Tibial nerve (tissue), 4 donors: ENCODE results near the gene LST1. TPM values are rescaled to one million over a fixed set of nuclear protein-coding genes. Genes with fewer than 3 reads are reported as not detected.

ENCODE experiments used
- DNase-seq, 2 donors: peaks; one replicate each; pipeline ENCODE4 v3.0.0-alpha.2; 2019; ENCODE audit warnings: low spot score in 2 of 2
- H3K27ac ChIP-seq, 4 donors: fragments of 200-600 bp; sonication (generic) in 3 of 4; one replicate each; pipeline ENCODE4 v1.5.1; 2017 to 2019; ENCODE audit warnings: mild to moderate bottlenecking in 1 of 4
- H3K27me3 ChIP-seq, 2 donors: fragments of 200-600 bp; sonication (generic) in 1 of 2; one replicate each; pipeline versions ENCODE4 v1.5.1 to v1.6.0; 2017 to 2019
- H3K36me3 ChIP-seq, 3 donors: fragments of 200-600 bp; sonication (generic); one replicate each; pipeline ENCODE4 v1.5.1; 2018 to 2019
- H3K4me1 ChIP-seq, 4 donors: fragments of 200-600 bp; sonication (generic) in 3 of 4; one replicate each; pipeline ENCODE4 v1.5.1; 2017 to 2019
- H3K4me3 ChIP-seq, 4 donors: fragments of 200-600 bp; sonication (generic) in 3 of 4; one replicate each; pipeline ENCODE4 v1.5.1; 2017 to 2019; ENCODE audit warnings: mild to moderate bottlenecking in 1 of 4, moderate library complexity in 1 of 4
- H3K9me3 ChIP-seq, 4 donors: fragments of 200-600 bp; sonication (generic) in 3 of 4; one replicate each; pipeline ENCODE4 v1.5.1; 2017 to 2019
- CTCF ChIP-seq, 5 experiments: fragments of 200-600 bp in 3 of 5; fragments of 450-650 bp in 2 of 5; sonication (generic) in 3 of 5; IDR thresholded peaks; one replicate each; pipeline ENCODE4 v1.5.1; 2016 to 2019; ENCODE audit warnings: antibody characterized with exemption in 5 of 5, mild to moderate bottlenecking in 3 of 5, moderate library complexity in 2 of 5
- EP300 ChIP-seq, 2 donors: sonication (generic); formaldehyde crosslinking; IDR thresholded peaks; one replicate each; pipeline ENCODE4 v1.6.1; 2017; ENCODE audit warnings: antibody characterized with exemption in 2 of 2, mild to moderate bottlenecking in 1 of 2
- POLR2A ChIP-seq, 2 donors: fragments of 450-650 bp; IDR thresholded peaks; one replicate each; pipeline ENCODE4 v1.6.1; 2017; ENCODE audit warnings: antibody characterized with exemption in 2 of 2, mild to moderate bottlenecking in 2 of 2, moderate library complexity in 2 of 2
- WGBS, 2 donors: methylation state at CpG; one replicate each; pipeline ENCODE4 v1.1.5; 2018; 5-methylcytosine and 5-hydroxymethylcytosine counted together
- small RNA-seq: library from RNA; depleted of rRNA; stranded (forward); fragments of <200 nt; gene quantifications from one replicate; pipeline ENCODE3, GENCODE V24; 2016
- total RNA-seq, 4 donors: library from RNA; depleted of rRNA; stranded (reverse); fragments of >200 nt; gene quantifications; one replicate each; pipeline ENCODE4 v1.1.0, GENCODE V29; 2016

The LST1 gene
- total RNA-seq, 4 donors from 2014 or later, result 15.7 to 86.5 (median 20.8) TPM

- Histone ChIP-seq H3K4me1 (peaks cover 0 to 18% (median 0%) of the 10 kb centered on the region in 4 donors), H3K27me3 (no peaks in the 10 kb centered on the region), H3K9me3 (no peaks in the 10 kb centered on the region), H3K36me3 (peaks cover 0 to 100% (median 49%) of the 10 kb centered on the region in 3 donors), H3K27ac (no peak overlapping the region), H3K4me3 (no peak overlapping the region)
- WGBS, 2 donors, result 70 to 76% methylated on average over 7 of the region's 7 CpGs
- TF ChIP-seq CTCF (IDR thresholded peaks at IDR 0.05), result no peak
- no peak for TF ChIP-seq POLR2A (IDR thresholded peaks at IDR 0.05)
- no peak for TF ChIP-seq EP300 (IDR thresholded peaks at IDR 0.05)
- DNase-seq, result no peak
These were observed 47.4 kb downstream of the LST1 start for GRCh38 chr6:31633447-31633846.

GRCh38 chr6:31634131-31634530 lies 48.1 kb downstream of the LST1 start:
- Histone ChIP-seq H3K4me1 (peaks cover 0 to 18% (median 0%) of the 10 kb centered on the region in 4 donors), H3K27ac (no peak overlapping the region), H3K9me3 (no peaks in the 10 kb centered on the region), H3K36me3 (peaks cover 0 to 100% (median 43%) of the 10 kb centered on the region in 3 donors), H3K27me3 (no peaks in the 10 kb centered on the region), H3K4me3 (no peak overlapping the region)
- 55 to 78% methylated on average over 3 of the region's 3 CpGs for WGBS, 2 donors
- DNase-seq, result no peak
- no peak for TF ChIP-seq CTCF (IDR thresholded peaks at IDR 0.05)
- TF ChIP-seq POLR2A (IDR thresholded peaks at IDR 0.05), result no peak
- no peak for TF ChIP-seq EP300 (IDR thresholded peaks at IDR 0.05)

GRCh38 chr6:31634969-31635575 lies 49.0 kb downstream of the LST1 start:
- DNase-seq, result no peak
- Histone ChIP-seq H3K4me3 (no peak overlapping the region), H3K27me3 (no peaks in the 10 kb centered on the region), H3K4me1 (peaks cover 0 to 18% (median 0%) of the 10 kb centered on the region in 4 donors), H3K36me3 (peaks cover 2 to 100% (median 50%) of the 10 kb centered on the region in 3 donors), H3K27ac (no peak overlapping the region), H3K9me3 (no peaks in the 10 kb centered on the region)
- 74 to 79% methylated on average over 11 of the region's 11 CpGs for WGBS, 2 donors
- TF ChIP-seq CTCF (IDR thresholded peaks at IDR 0.05) (no peak), EP300 (IDR thresholded peaks at IDR 0.05) (no peak), POLR2A (IDR thresholded peaks at IDR 0.05) (no peak)

GRCh38 chr6:31636698-31637596 lies 50.9 kb downstream of the LST1 start:
- H3K27ac ChIP-seq, result no peak overlapping the region
- WGBS, 2 donors, result 74 to 76% methylated on average over 26 to 27 of the region's 27 CpGs
- no peaks in the 10 kb centered on the region for H3K9me3 ChIP-seq
- H3K36me3 ChIP-seq, result peaks cover 6 to 100% (median 61%) of the 10 kb centered on the region in 3 donors
- no peak overlapping the region for H3K4me3 ChIP-seq
- TF ChIP-seq EP300 (IDR thresholded peaks at IDR 0.05) (no peak), POLR2A (IDR thresholded peaks at IDR 0.05) (no peak), CTCF (IDR thresholded peaks at IDR 0.05) (no peak)
- H3K4me1 ChIP-seq, result peaks cover 0 to 18% (median 0%) of the 10 kb centered on the region in 4 donors
- DNase-seq, result no peak
- no peaks in the 10 kb centered on the region for H3K27me3 ChIP-seq

Small RNAs within 50 kb of the gene (small RNA-seq; reads per million reads assigned to genes)
- gene MIR6832, result not detected
- gene SNORA38, result 5.1 reads per million, percentile 84 among the genes with 10 or more reads in this experiment
- 426 reads per million, percentile 97 among the genes with 10 or more reads in this experiment for gene SNORD117
- not detected for gene SNORD84
- not detected for gene UQCRHP1

Other genes with a start within 250 kb of the LST1 start
- gene HLA-B, start 229.1 kb upstream of the LST1 start, total RNA-seq, result 100 to 1,000 TPM; 570 to 933 (median 787) TPM
- gene MICA, start 182.7 kb upstream of the LST1 start, total RNA-seq, result 10 to 100 TPM; 15.9 to 28.3 (median 23.7) TPM
- gene MICB, start 88.1 kb upstream of the LST1 start, total RNA-seq, result 1 to 10 TPM; 1.0 to 8.0 (median 4.1) TPM
- gene MCCD1, start 57.3 kb upstream of the LST1 start, total RNA-seq, result not detected
- gene DDX39B, start 44.3 kb upstream of the LST1 start, total RNA-seq, result 100 to 1,000 TPM; 306 to 436 (median 358) TPM
- gene ATP6V1G2, start 39.7 kb upstream of the LST1 start, total RNA-seq, result 1 to 10 TPM in 3 of 4 donors, under 1 TPM in 1; 0.60 to 3.8 (median 2.2) TPM
- 10 to 100 TPM; 26.2 to 30.2 (median 27.7) TPM for gene NFKBIL1, start 38.7 kb upstream of the LST1 start, total RNA-seq
- gene LTA, start 14.0 kb upstream of the LST1 start, total RNA-seq, result not detected
- gene TNF, start 10.7 kb upstream of the LST1 start, total RNA-seq, result not detected
- gene LTB, start 3.9 kb upstream of the LST1 start, total RNA-seq, result not detected
- gene NCR3, start 6.7 kb downstream of the LST1 start, total RNA-seq, result not detected
- gene AIF1, start 29.0 kb downstream of the LST1 start, total RNA-seq, result 10 to 100 TPM; 27.1 to 66.3 (median 50.4) TPM
- 100 to 1,000 TPM in 2 of 4 donors, 10 to 100 TPM in 2; 71.4 to 113 (median 88.0) TPM for gene PRRC2A, start 34.4 kb downstream of the LST1 start, total RNA-seq
- 100 to 1,000 TPM; 189 to 228 (median 210) TPM for gene BAG6, start 66.4 kb downstream of the LST1 start, total RNA-seq
- gene APOM, start 69.6 kb downstream of the LST1 start, total RNA-seq, result 1 to 10 TPM in 1 of 4 donors, under 1 TPM in 2, not detected in 1; 0.63 to 2.0 (median 0.90) TPM
- gene C6orf47, start 74.5 kb downstream of the LST1 start, total RNA-seq, result 10 to 100 TPM; 13.8 to 23.3 (median 20.5) TPM
- 10 to 100 TPM; 18.8 to 30.0 (median 26.5) TPM for gene GPANK1, start 78.7 kb downstream of the LST1 start, total RNA-seq
- gene CSNK2B, start 79.8 kb downstream of the LST1 start, total RNA-seq, result 100 to 1,000 TPM; 183 to 207 (median 188) TPM
- gene LY6G5B, start 83.7 kb downstream of the LST1 start, total RNA-seq, result 10 to 100 TPM in 2 of 4 donors, 1 to 10 TPM in 2; 7.6 to 13.0 (median 9.8) TPM
- under 1 TPM in 1 of 4 donors, not detected in 3; 0.84 TPM for gene LY6G5C, start 94.8 kb downstream of the LST1 start, total RNA-seq
- gene ABHD16A, start 117.0 kb downstream of the LST1 start, total RNA-seq, result 10 to 100 TPM; 37.1 to 62.1 (median 49.9) TPM
- not detected for gene LY6G6F, start 120.6 kb downstream of the LST1 start, total RNA-seq
- gene LY6G6D, start 129.1 kb downstream of the LST1 start, total RNA-seq, result not detected
- gene LY6G6C, start 135.5 kb downstream of the LST1 start, total RNA-seq, result not detected
- not detected for gene MPIG6B, start 137.1 kb downstream of the LST1 start, total RNA-seq
- gene DDAH2, start 143.0 kb downstream of the LST1 start, total RNA-seq, result 100 to 1,000 TPM; 134 to 193 (median 166) TPM
- 100 to 1,000 TPM; 216 to 341 (median 246) TPM for gene CLIC1, start 150.3 kb downstream of the LST1 start, total RNA-seq
- 10 to 100 TPM; 12.2 to 25.5 (median 18.4) TPM for gene MSH5, start 153.7 kb downstream of the LST1 start, total RNA-seq
- 1 to 10 TPM in 3 of 4 donors, not detected in 1; 1.5 to 5.5 (median 4.8) TPM for gene SAPCD1, start 176.4 kb downstream of the LST1 start, total RNA-seq
- under 1 TPM; 0.21 to 0.66 (median 0.35) TPM for gene VWA7, start 191.1 kb downstream of the LST1 start, total RNA-seq
- gene VARS1, start 209.5 kb downstream of the LST1 start, total RNA-seq, result 10 to 100 TPM; 40.8 to 58.6 (median 50.1) TPM
- gene LSM2, start 220.7 kb downstream of the LST1 start, total RNA-seq, result 10 to 100 TPM; 23.9 to 31.8 (median 28.4) TPM
- 1 to 10 TPM in 2 of 4 donors, under 1 TPM in 2; 0.20 to 2.4 (median 1.2) TPM for gene HSPA1L, start 229.0 kb downstream of the LST1 start, total RNA-seq
- 100 to 1,000 TPM; 170 to 304 (median 221) TPM for gene HSPA1A, start 229.3 kb downstream of the LST1 start, total RNA-seq
- 100 to 1,000 TPM; 134 to 186 (median 168) TPM for gene HSPA1B, start 241.5 kb downstream of the LST1 start, total RNA-seq